Astrocyte of the spinal cord (primary cell): ENCODE measurements around the gene FBN3.
"Not testable (repeated sequence)": the region's sequence is repeated elsewhere in the genome, so short reads cannot be mapped to it uniquely, and the experiment has no call there.

ENCODE experiments used
- DNase-seq: peaks from one replicate; pipeline ENCODE4 v3.0.0; 2011; ENCODE audit warnings: low read depth, low spot score
- H3K4me3 ChIP-seq: 2 replicates; pipeline ENCODE4 v1.5.1; 2011; ENCODE audit warnings: low read depth, mild to moderate bottlenecking, low read length, moderate library complexity
- CTCF ChIP-seq: IDR thresholded peaks from 2 replicates; pipeline ENCODE4 v1.5.1; 2012; ENCODE audit warnings: low read depth, mild to moderate bottlenecking, low read length, inconsistent platforms
- in situ Hi-C: cut with HindIII; loops from 2 replicates; pipeline ENCODE4 v1.10.0; 2017; ENCODE audit warnings: low sequenced_read_pairs

The FBN3 gene

DNA sequence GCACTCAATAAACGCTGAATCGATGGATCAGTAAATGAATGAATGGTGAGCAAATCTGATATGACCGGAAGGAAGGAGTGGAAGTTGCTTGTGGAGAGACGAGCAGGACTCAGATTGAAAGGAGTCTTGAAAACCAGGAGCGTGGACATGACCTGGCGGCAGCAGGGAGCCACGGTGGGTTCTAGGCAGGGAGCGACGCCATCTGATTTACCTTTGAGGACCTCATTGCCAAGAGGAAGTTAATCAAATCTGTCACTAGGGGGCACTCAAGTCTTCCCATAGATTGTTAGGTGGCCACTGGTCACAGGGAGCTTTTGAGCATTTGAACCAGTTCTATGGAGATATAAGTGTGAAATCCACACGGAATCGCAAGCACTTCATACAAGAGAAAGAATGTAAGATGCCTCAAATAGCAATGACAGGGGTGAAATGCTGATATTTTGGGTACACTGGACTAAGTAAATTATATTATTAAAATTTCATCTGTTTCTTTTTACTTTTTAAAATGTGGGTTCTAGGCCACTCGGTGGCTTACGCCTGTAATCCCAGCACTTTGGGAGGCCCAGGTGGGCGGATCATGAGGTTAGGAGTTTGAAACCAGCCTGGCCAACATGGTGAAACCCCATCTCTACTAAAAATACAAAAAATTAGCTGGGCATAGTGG is 9.2 kb upstream of the FBN3 start:
- peak; percentile 66 for TF ChIP-seq CTCF
- in situ Hi-C loops, result no loop called here
- H3K4me3 ChIP-seq, result no peak overlapping the region
- DNase-seq, result peak; percentile 73

DNA sequence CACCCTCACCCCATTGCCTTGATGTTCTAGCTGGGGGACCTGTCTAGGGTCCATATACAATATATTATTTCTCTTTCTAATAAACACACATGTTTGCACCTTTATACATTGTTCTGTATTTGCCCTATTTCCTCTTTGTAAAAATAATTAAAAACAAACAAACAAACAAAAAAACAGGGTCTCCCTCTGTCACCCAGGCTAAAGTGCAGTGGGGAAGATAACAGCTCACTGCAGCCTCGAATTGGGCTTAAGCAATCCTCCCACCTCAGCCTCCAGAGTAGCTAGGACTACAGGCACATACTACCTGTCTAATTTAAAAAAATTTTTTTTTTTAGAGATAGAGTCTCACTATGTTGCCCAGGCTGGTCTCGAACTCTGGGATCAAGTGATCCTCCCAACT is 5.9 kb upstream of the FBN3 start:
- no peak for TF ChIP-seq CTCF
- DNase-seq, result no peak
- in situ Hi-C loops, result no loop called here
- H3K4me3 ChIP-seq, result no peak overlapping the region

DNA sequence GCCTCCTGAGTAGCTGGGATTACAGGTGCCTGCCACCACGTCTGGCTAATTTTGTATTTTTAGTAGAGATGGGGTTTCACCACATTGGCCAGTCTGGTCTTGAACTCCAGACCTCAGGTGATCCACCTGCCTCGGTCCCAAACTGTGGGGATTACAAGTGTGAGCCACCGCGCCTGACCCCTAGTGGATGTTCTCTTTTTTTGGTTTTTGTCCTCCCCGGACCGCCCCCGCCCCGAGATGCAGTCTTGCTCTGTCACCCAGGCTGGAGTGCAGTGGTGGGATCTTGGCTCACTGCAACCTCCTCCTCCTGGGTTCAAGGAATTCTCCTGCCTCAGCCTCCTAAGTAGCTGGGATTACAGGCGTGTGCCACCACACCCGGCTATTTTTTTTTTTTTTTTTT is 4.6 kb upstream of the FBN3 start:
- peak; percentile 4 for TF ChIP-seq CTCF
- in situ Hi-C loops, DNase-seq, H3K4me3 ChIP-seq: not testable (repeated sequence)

DNA sequence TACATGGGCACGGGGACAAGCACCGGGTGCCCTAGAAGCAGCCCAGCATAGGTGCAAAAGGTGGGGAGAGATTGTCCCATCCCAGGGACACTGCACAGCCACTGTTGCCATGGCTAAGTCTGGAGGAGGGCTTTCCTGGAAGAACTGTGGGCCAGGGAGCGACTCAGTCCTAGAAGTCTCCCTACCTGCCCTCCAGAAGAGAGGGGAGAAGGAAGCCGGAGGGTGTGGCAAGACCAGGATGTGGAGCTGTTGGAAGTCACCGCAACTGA is 2.3 kb upstream of the FBN3 start:
- TF ChIP-seq CTCF, result no peak
- no peak for DNase-seq
- H3K4me3 ChIP-seq, result no peak overlapping the region
- in situ Hi-C loops, result no loop called here

DNA sequence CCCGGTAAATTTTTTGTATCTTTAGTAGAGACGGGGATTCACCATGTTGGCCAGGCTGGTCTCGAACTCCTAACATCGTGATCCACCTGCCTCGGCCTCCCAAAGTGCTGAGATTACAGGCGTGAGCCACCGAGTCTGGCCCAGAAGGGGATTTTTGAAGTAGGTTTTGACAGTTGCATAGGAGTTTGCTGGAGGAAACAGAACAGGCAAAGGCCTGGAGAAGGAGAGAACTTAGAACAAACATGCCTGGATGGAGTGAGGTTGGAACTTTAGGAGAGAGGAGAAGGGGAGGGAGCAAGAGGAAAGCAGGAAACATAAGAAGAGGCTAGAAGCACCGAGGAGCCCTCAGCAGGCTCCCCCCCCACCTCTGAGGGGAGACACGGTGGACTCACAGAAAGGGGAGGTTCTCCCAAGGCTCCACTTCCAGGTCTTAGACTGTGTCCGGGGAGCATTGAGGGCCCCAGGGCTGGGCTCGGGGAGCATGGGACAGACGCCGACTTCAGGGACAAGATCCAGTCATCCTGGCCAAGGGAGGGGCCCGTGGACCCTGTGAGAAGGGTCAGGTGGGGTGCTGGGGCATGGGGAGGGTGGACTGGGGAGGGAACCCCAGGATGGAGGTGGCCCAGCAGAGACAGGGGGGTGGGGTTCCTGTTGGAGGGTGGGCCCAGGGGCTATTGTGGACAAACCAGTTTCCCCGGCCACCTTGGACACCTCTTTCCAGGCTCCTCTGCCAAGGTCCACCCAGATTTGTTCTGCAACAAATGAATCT is 1.8 kb upstream of the FBN3 start:
- H3K4me3 ChIP-seq, result no peak overlapping the region
- no peak for TF ChIP-seq CTCF
- no peak for DNase-seq
- in situ Hi-C loops, result no loop called here

DNA sequence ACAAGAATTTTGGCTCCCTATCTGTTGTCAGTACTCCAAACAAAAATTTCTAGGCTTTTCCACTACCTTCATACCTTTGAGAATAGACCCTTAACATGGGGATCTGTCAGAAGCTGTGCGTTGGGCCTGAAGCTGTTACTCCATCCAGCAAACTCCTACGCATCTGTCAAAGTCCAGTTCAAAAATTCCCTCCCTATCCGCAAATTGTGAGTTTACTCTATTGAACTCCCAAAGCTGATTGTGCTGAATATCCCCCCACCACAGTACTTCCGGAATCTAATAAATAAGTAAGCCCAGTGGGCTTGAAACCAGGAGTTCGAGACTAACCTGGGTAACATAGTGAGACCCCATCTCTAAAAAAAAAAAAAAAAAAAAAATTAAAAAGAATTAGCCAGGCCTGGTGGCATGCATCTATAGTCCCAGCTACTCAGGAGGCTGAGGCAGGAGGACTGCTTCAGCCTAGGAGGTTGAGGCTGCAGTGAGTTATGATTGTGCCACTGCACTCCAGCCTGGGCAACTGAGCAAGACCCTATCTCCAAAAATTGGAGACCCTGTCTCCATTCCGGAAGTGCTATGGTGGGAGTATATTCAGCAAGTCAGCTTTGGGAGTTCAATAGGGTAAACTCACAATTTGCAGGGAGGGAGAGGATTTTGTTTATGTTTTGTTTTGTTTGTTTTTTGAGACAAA is 930 bp upstream of the FBN3 start:
- TF ChIP-seq CTCF, result no peak
- no peak overlapping the region for H3K4me3 ChIP-seq
- no peak for DNase-seq
- in situ Hi-C loops, result no loop called here
